GM04503 (cell line): ENCODE measurements around the gene VMAC.
"Not testable (repeated sequence)": the region's sequence is repeated elsewhere in the genome, so short reads cannot be mapped to it uniquely, and the experiment has no call there.

ENCODE experiments used
- DNase-seq: peaks from one replicate; pipeline ENCODE4 v3.0.0-alpha.2; 2012; ENCODE audit warnings: low read depth

The VMAC gene

GRCh38 chr19:5883157-5883873, 21.4 kb upstream of the VMAC start:
- DNase-seq: not testable (repeated sequence)

- not testable (repeated sequence) for DNase-seq
Observed at GRCh38 chr19:5884065-5884811, 20.4 kb upstream of the VMAC start.

GRCh38 chr19:5889288-5889971, 15.2 kb upstream of the VMAC start:
- DNase-seq: no peak

- DNase-seq: no peak
Observed at GRCh38 chr19:5890099-5890498, 14.6 kb upstream of the VMAC start.

GRCh38 chr19:5891572-5891937, 13.1 kb upstream of the VMAC start:
- DNase-seq: no peak

GRCh38 chr19:5891938-5892771, 12.5 kb upstream of the VMAC start:
- DNase-seq: no peak

GRCh38 chr19:5892772-5893275, 11.8 kb upstream of the VMAC start:
- no peak for DNase-seq

GRCh38 chr19:5893296-5893903, 11.3 kb upstream of the VMAC start:
- DNase-seq: no peak

GRCh38 chr19:5893907-5894703, 10.6 kb upstream of the VMAC start:
- DNase-seq: no peak

GRCh38 chr19:5894704-5895349, 9.8 kb upstream of the VMAC start:
- no peak for DNase-seq

GRCh38 chr19:5895409-5895808, 9.3 kb upstream of the VMAC start:
- DNase-seq: no peak

- DNase-seq: no peak
Observed at GRCh38 chr19:5895890-5896289, 8.8 kb upstream of the VMAC start.

- no peak for DNase-seq
Observed at GRCh38 chr19:5896365-5897076, 8.2 kb upstream of the VMAC start.

GRCh38 chr19:5897189-5897969, 7.3 kb upstream of the VMAC start:
- DNase-seq: no peak

GRCh38 chr19:5899728-5900526, 4.7 kb upstream of the VMAC start:
- DNase-seq: no peak

- no peak for DNase-seq
Observed at GRCh38 chr19:5900976-5901375, 3.7 kb upstream of the VMAC start.

- peak; percentile 20 for DNase-seq
Observed at GRCh38 chr19:5903056-5903623, 1.5 kb upstream of the VMAC start.
